22Rv1 (cell line): ENCODE measurements around the gene PDXK.

Experiments used
- H3K27ac ChIP-seq: fragments of 450-650 bp; 2 replicates; pipeline ENCODE4 v1.5.1; 2017
- CTCF ChIP-seq: fragments of 450-650 bp; IDR thresholded peaks from 2 replicates; pipeline ENCODE4 v1.5.1; 2017; ENCODE audit warnings: mild to moderate bottlenecking
- ZFX ChIP-seq: fragments of 450-650 bp; IDR thresholded peaks from 2 replicates; pipeline ENCODE4 v1.6.1; 2017; ENCODE audit warnings: antibody characterized with exemption, borderline replicate concordance

Gene PDXK

GRCh38 chr21:43728467-43729390 is 9.8 kb downstream of the PDXK start:
- TF ChIP-seq CTCF (no peak), ZFX (no peak)
- no peak overlapping the region for H3K27ac ChIP-seq

GRCh38 chr21:43731476-43731875 is 12.5 kb downstream of the PDXK start:
- no peak for TF ChIP-seq ZFX
- TF ChIP-seq CTCF = no peak
- no peak overlapping the region for H3K27ac ChIP-seq

- no peak for TF ChIP-seq ZFX
- no peak for TF ChIP-seq CTCF
- no peak overlapping the region for H3K27ac ChIP-seq
Observed at GRCh38 chr21:43731891-43732711, 13.2 kb downstream of the PDXK start.

GRCh38 chr21:43733060-43733459 is 14.1 kb downstream of the PDXK start:
- TF ChIP-seq CTCF = no peak
- no peak for TF ChIP-seq ZFX
- no peak overlapping the region for H3K27ac ChIP-seq

- H3K27ac ChIP-seq = no peak overlapping the region
Observed at GRCh38 chr21:43733529-43734071, 14.7 kb downstream of the PDXK start.

More at GRCh38 chr21:43733529-43734071, 14.7 kb downstream of the PDXK start:
- TF ChIP-seq CTCF = no peak
- TF ChIP-seq ZFX = no peak
